CD4-positive, alpha-beta T cell treated with Interleukin-4 for 4 hours (primary cell): ENCODE results near the gene ITGAE.
A peak's percentile ranks its signal among the peaks of the same experiment; 100 is the strongest.
"Not testable (repeated sequence)": the region's sequence is repeated elsewhere in the genome, so short reads cannot be mapped to it uniquely, and the experiment has no call there.

Experiments used
- DNase-seq: peaks from one replicate; pipeline ENCODE4 v3.0.0-alpha.2; 2020

The ITGAE gene

DNA sequence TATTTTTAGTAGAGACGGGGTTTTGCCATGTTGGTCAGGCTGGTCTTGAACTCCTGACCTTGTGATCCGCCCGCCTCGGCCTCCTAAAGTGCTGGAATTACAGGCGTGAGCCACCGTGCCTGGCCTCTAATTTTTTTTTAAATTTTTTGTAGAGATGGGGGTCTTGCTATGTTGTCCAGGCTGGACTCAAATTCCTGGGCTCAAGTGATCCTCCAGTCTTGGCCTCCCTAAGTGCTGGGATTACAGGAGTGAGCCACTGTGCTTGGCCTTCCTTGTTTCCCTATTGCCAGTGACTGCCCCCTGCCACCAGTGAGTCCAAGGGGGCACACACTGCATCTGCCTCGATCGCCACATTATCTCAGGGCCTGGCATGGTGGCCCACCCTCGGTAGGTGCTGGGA is 6.8 kb downstream of the ITGAE start:
- not testable (repeated sequence) for DNase-seq

DNA sequence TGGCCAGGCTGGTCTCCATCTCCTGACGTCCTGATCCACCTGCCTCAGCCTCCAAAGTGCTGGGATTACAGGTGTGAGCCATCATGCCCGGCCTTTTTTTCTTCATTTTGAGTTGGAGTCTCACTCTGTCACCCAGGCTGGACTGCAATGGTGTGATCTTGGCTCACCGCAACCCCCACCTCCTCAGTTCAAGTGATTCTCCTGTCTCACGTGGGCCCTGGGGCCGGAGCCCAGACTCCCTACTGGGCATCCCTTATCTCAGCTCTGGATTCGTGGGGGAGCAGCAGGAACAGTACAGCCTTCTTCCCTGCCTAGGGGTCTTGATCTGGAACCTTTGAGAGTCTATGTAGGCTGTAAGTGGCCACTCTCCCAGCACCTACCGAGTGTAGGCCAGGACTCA is 7.7 kb downstream of the ITGAE start:
- DNase-seq, result not testable (repeated sequence)

DNA sequence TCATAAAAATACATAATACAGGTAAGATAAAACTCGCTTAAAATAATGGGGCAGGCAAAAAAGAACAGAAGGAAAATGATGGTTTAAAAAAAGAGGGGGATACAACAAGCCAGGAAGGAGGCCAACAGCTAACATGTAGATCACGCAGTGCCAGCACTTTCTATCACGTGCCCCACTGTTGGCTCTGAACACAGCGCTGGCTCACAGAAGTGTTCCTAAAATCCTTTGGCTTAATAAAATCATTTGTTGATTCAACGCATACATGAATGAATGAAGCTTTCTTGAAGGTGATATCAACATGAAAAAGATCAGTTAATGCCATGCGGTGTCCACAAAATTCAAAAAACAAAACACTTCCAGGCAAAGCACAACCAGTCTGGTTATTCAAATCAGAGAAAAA is 8.5 kb downstream of the ITGAE start:
- no peak for DNase-seq

- peak; percentile 78 for DNase-seq
Measured at GRCh38 chr17:3788200-3788599, 12.8 kb downstream of the ITGAE start.

- DNase-seq, result not testable (repeated sequence)
Measured at GRCh38 chr17:3785323-3785722, 15.7 kb downstream of the ITGAE start.

DNA sequence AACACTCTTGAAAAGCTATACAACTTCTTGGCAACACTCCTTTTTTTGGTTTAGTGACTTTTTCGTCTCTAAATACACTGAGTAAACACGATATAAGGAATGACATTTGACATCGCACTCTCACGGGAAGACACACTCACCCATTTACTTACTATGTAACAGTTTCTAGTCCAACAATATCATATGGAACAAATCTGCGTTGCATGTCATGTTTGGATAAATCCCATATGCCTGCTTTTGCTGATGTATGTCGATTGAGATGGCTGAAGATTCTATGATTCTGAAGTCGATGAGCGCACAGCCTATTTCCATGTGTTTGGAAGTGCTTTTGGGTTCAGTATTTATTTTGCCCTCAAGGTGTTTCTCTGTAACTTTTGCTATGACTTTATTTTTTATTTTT is 18.2 kb downstream of the ITGAE start:
- no peak for DNase-seq

DNA sequence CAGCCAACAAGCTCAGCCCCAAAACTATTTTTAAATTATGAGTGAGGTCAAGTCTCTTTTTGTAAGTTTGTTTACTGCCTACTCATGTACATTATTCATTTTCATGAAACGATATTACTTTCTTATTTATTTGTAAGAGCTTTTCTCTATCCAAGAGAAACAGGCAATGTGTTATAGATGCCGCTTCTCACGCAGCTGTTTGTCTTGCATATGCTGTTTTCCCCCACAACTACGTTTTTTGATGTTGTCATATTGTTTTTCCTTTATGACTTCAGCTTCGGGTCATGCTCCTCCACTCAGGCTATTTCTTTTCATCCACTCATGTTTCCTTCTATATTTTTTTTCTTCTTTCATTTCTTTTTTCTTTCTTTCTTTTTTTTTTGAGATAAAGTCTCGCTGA is 20.0 kb downstream of the ITGAE start:
- no peak for DNase-seq

DNA sequence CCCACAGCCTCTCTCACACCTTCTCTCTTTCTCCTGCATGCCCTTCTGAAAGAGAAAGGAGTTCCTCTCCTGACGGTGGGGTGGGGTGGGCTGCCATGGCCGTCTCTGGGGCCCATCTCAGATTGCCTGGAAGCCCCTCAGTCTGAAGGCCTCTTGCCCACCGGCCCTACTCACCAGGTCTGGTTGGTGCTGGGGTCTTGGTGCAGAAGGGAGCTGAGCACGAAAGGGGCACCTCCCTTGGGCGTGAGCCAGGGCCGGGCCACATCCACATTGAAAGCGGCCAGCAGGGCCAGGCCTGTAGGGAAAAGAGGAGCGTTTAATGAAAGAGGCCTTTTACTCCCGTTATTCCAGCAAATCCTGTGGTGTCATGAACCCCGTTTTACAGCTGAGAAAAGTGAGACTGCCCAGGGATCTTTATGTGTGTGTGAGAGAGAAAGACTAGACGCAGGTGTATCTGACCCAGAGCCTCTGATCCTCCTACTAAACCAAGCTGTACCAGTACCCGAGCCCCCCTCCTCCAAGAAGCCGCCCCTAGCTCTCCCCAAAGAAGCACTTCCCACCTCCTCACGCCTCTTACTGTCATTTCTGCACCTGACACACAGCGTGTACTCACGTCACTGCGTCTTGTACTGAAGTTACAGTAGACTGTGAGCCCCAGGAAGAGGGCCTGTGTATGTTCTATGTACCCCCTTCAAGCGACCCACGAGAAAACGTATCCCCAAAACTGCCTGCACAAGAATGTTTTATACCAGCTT is 23.4 kb downstream of the ITGAE start:
- no peak for DNase-seq

GRCh38 chr17:3773966-3774365 is 27.0 kb downstream of the ITGAE start:
- DNase-seq, result no peak

DNA sequence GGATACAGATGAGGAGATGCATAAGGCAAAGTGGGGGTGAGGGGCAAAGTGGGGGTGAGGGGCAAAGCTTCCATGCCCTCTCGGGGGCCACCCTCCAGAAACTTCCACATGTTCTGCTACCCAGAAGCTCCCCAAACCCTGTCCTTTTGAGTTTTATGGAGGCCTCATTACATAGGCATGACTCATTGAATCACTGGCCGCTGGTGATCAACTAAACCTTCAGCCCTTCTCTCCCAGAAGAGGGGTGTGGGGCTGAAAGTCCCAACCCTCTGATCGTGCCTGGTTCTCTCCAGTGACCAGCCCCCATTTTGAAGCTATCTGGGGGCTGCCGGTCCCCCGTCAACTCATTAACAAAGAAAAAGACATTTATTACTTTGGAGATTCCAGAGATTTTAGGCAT is 27.5 kb downstream of the ITGAE start:
- no peak for DNase-seq

- no peak for DNase-seq
Measured at GRCh38 chr17:3772764-3773163, 28.2 kb downstream of the ITGAE start.

DNA sequence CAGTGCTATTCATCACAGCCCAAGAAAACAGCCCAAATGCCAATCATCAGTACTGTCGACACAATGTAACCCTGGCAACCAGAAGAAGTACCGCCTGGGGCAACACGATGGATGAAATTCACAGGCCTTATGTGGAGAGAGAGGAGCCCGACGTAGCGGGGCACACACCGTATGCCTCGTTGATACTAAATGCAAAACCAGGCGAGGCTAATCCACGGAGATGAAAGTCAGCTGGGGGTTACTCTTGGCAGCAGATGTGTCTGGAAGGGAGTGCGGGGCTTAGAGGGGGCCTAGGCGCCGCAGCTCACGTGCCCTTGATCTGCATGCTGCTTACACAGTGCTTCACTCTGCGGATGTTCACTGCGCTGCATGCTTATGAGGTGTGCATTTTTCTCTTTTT is 29.8 kb downstream of the ITGAE start:
- DNase-seq, result no peak

DNA sequence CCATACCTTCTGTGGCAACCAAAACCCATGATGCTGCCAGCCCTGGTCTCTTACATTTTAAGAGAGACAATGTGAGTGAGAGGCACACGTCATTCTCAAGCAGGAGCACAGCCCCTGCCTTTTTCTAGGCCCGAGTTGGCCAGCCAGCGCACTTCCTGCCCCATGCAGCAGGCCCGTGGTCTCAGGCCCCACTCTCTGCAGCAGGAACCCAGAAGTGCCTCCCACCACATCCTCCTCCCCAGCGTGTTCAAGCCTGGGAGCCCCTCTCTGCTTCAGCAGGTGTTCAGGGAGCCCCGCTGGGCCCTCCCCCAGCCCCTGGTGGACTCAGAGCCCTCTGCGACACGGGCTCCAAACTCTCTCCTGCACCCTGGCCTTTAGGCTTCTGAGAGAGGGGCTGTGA is 30.5 kb downstream of the ITGAE start:
- DNase-seq, result peak; percentile 39

DNA sequence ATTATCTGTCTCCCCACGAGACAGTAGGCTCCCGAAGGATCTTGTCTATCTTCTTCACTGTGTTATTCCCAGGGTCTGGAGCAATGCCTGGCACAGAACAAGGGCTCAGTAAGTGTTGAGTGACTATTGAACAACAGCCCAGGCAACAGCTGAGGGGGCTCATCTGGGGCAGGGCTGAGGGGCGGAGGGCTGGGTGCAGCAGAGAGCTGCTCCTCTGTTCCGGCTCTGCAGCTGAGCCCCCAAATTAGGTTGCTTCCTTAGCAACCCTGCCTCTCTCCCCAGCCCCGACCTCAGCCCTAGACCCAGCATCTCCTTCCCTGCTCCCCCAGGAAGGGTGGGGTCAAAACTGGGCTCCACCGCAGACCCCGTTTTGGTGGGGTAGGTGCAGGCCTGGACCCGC is 32.2 kb downstream of the ITGAE start:
- no peak for DNase-seq

DNA sequence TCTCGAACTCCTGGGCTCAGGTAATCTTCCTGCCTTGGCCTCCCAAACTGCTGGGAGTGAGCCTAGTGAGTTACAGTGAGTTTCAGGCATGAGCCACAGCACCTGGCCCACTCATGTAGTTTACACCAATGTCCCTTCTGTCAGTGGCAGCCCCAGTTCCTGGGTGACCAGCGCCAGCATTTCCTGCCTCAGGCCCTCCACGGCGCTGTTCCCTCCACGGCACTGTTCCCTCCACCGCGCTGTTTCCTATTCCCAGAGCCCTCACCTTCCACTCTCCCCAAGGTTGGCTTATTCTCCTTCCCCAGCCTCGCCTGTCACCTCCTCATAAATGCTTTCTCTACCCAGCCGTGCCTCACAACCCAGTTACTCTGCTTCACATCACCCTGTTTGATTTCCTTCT is 32.6 kb downstream of the ITGAE start:
- no peak for DNase-seq

DNA sequence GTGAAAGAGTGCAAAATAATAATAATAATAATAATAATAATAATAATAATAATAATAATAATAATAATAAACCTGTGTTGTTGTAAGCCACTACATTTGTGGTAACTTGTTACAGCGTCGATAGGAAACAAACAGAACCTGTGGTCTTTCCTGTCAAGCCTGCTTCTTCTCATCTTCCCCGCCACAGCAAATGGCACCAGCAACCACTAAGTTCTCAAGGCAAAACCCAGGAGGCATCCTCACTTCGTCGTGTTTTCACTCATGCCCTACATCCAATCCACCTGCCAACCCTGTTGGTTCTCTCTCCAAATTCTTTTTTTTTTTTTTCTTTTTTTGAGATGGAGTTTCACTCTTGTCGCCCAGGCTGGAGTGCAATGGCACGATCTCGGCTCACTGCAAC is 34.2 kb downstream of the ITGAE start:
- no peak for DNase-seq

DNA sequence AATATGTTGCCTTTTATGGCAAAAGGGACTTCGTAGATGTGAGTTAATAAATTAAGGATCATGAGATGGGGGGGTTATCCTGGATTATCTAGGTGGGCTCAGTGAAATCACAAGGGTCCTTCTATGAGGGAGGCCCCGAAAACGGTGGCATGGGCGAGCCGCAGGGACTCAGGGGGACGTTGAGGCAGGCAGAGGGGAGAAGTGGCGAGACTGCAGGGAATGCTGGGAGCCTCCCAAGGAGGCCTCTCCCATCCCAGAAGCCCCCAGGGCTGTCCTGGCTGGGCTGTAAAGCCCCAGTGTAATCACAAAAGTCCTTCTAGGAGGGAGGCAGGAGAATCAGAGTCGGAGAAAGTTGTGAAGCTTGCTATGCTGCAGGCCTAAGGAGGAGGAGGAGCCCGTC is 35.0 kb downstream of the ITGAE start:
- no peak for DNase-seq

- DNase-seq, result no peak
Measured at GRCh38 chr17:3763777-3764170, 37.2 kb downstream of the ITGAE start.

DNA sequence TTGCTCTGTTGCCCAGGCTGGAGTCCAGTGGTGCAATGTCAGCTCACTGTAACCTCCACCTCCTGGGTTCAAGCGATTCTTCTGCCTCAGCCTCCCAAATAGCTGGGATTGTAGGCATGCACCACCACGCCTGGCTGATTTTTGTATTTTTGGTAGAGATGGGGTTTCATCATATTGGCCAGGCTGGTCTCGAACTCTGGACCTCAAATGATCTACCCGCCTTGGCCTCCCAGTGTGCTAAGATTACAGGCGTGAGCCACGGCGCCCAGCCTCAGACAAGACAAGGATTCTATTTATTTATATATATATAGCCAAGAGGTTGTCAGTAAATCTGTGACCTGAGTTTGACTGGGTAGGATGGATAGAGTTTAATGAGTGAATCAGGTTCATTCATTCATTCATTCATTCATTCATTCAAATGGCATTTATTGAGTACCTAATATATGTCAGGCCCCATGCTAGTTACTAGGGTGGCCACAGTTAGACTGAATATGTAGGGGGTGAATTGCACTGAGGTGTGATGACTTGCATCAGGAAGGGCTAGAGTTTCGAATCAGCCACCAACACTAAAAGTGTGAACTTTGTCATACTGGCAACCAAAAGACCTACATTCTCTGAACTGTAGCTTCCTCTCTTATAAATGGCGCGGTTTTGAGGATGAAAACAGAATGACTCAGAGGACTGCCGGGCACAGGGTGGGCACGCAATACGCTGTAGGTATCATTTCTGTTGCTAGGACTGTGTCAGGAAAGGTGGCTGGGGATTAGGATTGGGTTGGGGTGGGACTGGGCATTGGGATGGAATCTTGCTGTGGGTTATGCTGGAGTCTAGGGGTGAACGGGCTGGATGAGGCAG is 37.8 kb downstream of the ITGAE start:
- DNase-seq, result peak; percentile 86

- DNase-seq, result no peak
Measured at GRCh38 chr17:3761918-3762380, 39.0 kb downstream of the ITGAE start.

DNA sequence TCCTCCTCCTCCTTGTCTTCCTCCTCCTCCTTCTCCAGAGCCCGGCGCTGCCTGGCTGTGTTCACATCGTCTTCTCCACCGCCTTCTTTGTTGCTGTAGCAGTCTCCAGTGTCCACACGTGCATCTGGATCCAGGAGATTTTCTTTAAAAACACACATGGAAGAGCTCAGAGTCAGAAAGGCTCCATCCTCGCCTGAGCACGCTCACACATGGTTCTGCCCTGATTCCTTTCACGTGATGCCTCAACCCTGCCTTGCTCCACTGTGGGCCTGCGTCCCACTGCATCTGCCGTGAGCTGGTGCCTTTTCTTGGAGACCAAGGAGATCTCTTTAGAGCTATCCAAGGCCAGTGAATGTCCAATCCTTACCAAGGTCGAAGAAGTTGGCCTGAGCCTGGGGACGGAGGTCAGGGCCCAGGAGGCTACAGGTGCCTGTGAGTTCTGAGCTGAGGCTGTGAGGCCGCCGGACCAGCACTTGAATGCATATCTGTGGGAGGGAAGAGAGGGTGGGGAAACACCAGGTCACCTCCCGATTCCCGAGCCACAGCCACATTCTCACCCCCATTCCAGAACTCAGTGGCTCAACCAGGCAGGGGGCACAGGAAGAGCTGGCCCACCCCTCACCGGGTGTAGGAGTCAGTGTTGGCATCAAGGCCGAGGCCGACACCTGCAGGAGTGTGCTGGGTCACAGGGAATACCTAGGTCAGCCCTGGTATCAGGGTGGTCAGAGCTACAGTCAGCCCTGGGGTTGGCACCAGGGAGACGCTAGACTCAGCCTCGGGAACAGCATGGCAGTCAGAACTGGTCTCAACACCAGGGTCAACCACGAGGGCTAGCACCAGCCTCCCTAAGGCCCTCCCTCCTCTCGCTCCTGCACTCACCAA is 39.7 kb downstream of the ITGAE start:
- no peak for DNase-seq

DNA sequence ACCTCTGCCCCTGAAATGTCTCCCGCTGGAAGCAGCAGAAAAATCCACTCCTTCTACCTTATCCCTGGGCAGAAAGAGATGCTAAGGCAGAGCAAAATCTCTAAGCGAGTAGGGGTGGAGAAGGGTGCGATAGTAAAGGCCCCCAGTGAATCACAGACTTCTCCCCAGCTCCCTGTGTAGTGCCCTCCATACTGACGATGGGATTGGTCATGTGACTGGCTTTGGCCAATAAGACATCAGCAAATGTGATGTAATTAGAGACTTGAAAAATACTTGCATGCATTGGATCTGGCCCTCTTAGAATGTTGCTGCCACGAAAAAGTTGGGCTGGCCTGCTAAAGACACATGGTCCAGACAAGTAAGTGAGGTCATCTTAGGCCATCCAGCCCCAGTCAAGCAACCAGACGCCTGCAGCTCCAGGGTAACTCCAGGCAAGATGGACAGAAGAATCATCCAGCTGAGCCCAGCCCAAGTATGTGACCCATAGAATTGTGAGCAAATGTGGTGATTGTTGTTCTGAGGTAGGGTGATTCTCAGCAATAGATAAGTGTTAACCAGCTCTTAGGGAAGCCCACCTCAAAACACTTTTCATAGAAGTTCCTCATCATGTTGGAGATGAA is 41.3 kb downstream of the ITGAE start:
- DNase-seq, result no peak
